H7 (cell line): ENCODE measurements around the gene MAML1. TPM values are rescaled to one million over a fixed set of nuclear protein-coding genes. Genes with fewer than 3 reads are reported as not detected.

Source experiments
- DNase-seq: peaks from one replicate; pipeline ENCODE4 v3.0.0; 2012
- H3K27me3 ChIP-seq: 2 replicates; pipeline ENCODE4 v1.6.0; 2011; ENCODE audit warnings: mild to moderate bottlenecking, low read length; ENCODE audit not compliant: control insufficient read depth, insufficient read depth
- H3K36me3 ChIP-seq: replicated peaks from 2 replicates; pipeline ENCODE4 v1.5.1; 2011; ENCODE audit warnings: low read length; ENCODE audit not compliant: control insufficient read depth, insufficient read depth
- H3K4me3 ChIP-seq: 2 replicates; pipeline ENCODE4 v1.5.1; 2011; ENCODE audit warnings: low read depth, mild to moderate bottlenecking, control low read depth, low read length, moderate library complexity; ENCODE audit not compliant: insufficient read depth
- total RNA-seq: library from RNA; depleted of rRNA; stranded (reverse); fragments of >200 nt; shearing (Covaris generic); gene quantifications from 2 replicates; pipeline ENCODE4 v1.2.3, GENCODE V29; 2014

Gene MAML1
- total RNA-seq, 1 experiment from 2014 or later, result 21.5 TPM

- Histone ChIP-seq H3K36me3 (no peaks in the 10 kb centered on the region), H3K4me3 (peak within 1 kb of the TSS; percentile 85), H3K27me3 (no peaks in the 10 kb centered on the region)
- DNase-seq, result peak; percentile 98
Observed at GRCh38 chr5:179806250-179807048, 73.8 kb downstream of the MAML1 start, which contains the start of gene MGAT4B. Gene MGAT4B (minus strand): TSS chr5:179806866. CDS start chr5:179806583, 283 bp downstream.

- H3K4me3 ChIP-seq, result no peak overlapping the region
- DNase-seq, result no peak
- H3K36me3 ChIP-seq, result peaks cover 6% of the 10 kb centered on the region
- no peaks in the 10 kb centered on the region; the same call in 1 of the 2 replicates for H3K27me3 ChIP-seq
Observed at GRCh38 chr5:179812135-179812825, 79.7 kb downstream of the MAML1 start.

- Histone ChIP-seq H3K4me3 (no peak overlapping the region), H3K36me3 (peaks cover 6% of the 10 kb centered on the region), H3K27me3 (no peaks in the 10 kb centered on the region; the same call in 1 of the 2 replicates)
- no peak for DNase-seq
Observed at GRCh38 chr5:179812997-179813607, 80.5 kb downstream of the MAML1 start.

GRCh38 chr5:179814090-179814489 lies 81.5 kb downstream of the MAML1 start:
- DNase-seq, result no peak
- Histone ChIP-seq H3K36me3 (peaks cover 6% of the 10 kb centered on the region), H3K27me3 (no peaks in the 10 kb centered on the region; the same call in 1 of the 2 replicates), H3K4me3 (no peak overlapping the region)

- Histone ChIP-seq H3K4me3 (no peak overlapping the region), H3K36me3 (peaks cover 6% of the 10 kb centered on the region), H3K27me3 (no peaks in the 10 kb centered on the region; the same call in 1 of the 2 replicates)
- no peak for DNase-seq
Observed at GRCh38 chr5:179815491-179816249, 83.0 kb downstream of the MAML1 start.

GRCh38 chr5:179816401-179816795 lies 83.8 kb downstream of the MAML1 start:
- Histone ChIP-seq H3K4me3 (peak overlapping the region; percentile 49), H3K36me3 (peaks cover 6% of the 10 kb centered on the region), H3K27me3 (no peaks in the 10 kb centered on the region; the same call in 1 of the 2 replicates)
- peak; percentile 78 for DNase-seq

- peaks cover 6% of the 10 kb centered on the region for H3K36me3 ChIP-seq
- peak; percentile 86 for DNase-seq
- no peaks in the 10 kb centered on the region; the same call in 1 of the 2 replicates for H3K27me3 ChIP-seq
- H3K4me3 ChIP-seq, result peak overlapping the region; percentile 49
Observed at GRCh38 chr5:179816796-179817469, 84.3 kb downstream of the MAML1 start.

GRCh38 chr5:179817470-179817840 lies 84.8 kb downstream of the MAML1 start:
- Histone ChIP-seq H3K27me3 (no peaks in the 10 kb centered on the region; the same call in 1 of the 2 replicates), H3K4me3 (peak overlapping the region; percentile 49), H3K36me3 (peaks cover 5% of the 10 kb centered on the region)
- no peak for DNase-seq

GRCh38 chr5:179817890-179818745 lies 85.5 kb downstream of the MAML1 start:
- H3K36me3 ChIP-seq, result peaks cover 6% of the 10 kb centered on the region
- peak overlapping the region; percentile 34 for H3K4me3 ChIP-seq
- peak; percentile 78 for DNase-seq
- H3K27me3 ChIP-seq, result no peaks in the 10 kb centered on the region; the same call in 1 of the 2 replicates

- Histone ChIP-seq H3K27me3 (no peaks in the 10 kb centered on the region; the same call in 1 of the 2 replicates), H3K4me3 (peak overlapping the region; percentile 34), H3K36me3 (peaks cover 10% of the 10 kb centered on the region)
- DNase-seq, result peak; percentile 96
Observed at GRCh38 chr5:179818746-179819295, 86.2 kb downstream of the MAML1 start.

- Histone ChIP-seq H3K36me3 (peaks cover 17% of the 10 kb centered on the region), H3K27me3 (no peaks in the 10 kb centered on the region; the same call in 1 of the 2 replicates), H3K4me3 (peak overlapping the region; percentile 34)
- DNase-seq, result peak; percentile 90
Observed at GRCh38 chr5:179819296-179820126, 86.9 kb downstream of the MAML1 start.

GRCh38 chr5:179820127-179820482 lies 87.5 kb downstream of the MAML1 start:
- H3K4me3 ChIP-seq, result no peak overlapping the region
- H3K27me3 ChIP-seq, result no peaks in the 10 kb centered on the region; the same call in 1 of the 2 replicates
- peaks cover 21% of the 10 kb centered on the region for H3K36me3 ChIP-seq
- DNase-seq, result no peak
